GM10266 (cell line): ENCODE results near the gene GCH1.

ENCODE experiments used
- DNase-seq: peaks from one replicate; pipeline ENCODE4 v3.0.0; 2012; ENCODE audit errors: extremely low spot score
- TF ChIP-seq, protein P1 (sequence below): IDR thresholded peaks from 2 replicates; pipeline ENCODE4 v1.5.1; 2012; ENCODE audit warnings: mild to moderate bottlenecking, low read depth; ENCODE audit not compliant: control insufficient read depth, insufficient read depth; ENCODE audit errors: missing control alignments

GCH1 gene

DNA sequence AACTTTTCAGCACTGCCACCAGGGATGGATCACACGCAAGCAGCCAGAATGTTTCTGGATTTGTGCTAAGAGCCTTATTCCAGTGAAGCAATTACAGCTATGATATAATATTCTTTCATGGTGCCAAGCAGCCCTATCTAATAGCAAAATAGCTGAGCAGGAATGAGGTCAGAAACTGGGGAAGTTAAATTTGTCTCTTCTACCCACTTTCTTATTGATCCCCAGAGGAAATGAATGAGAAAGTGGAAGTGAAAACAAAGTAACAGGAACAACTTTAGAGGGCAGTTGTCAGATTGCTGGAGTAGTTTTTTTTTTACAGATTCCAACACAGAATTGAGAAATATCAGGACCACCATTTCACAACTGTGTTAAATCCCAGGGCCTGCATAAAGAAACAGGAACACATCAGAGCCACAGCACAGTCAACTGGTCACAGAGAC is 44.8 kb downstream of the GCH1 start:
- DNase-seq, result peak; percentile 43
- TF ChIP-seq, protein P1, sequence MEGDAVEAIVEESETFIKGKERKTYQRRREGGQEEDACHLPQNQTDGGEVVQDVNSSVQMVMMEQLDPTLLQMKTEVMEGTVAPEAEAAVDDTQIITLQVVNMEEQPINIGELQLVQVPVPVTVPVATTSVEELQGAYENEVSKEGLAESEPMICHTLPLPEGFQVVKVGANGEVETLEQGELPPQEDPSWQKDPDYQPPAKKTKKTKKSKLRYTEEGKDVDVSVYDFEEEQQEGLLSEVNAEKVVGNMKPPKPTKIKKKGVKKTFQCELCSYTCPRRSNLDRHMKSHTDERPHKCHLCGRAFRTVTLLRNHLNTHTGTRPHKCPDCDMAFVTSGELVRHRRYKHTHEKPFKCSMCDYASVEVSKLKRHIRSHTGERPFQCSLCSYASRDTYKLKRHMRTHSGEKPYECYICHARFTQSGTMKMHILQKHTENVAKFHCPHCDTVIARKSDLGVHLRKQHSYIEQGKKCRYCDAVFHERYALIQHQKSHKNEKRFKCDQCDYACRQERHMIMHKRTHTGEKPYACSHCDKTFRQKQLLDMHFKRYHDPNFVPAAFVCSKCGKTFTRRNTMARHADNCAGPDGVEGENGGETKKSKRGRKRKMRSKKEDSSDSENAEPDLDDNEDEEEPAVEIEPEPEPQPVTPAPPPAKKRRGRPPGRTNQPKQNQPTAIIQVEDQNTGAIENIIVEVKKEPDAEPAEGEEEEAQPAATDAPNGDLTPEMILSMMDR, result no peak

DNA sequence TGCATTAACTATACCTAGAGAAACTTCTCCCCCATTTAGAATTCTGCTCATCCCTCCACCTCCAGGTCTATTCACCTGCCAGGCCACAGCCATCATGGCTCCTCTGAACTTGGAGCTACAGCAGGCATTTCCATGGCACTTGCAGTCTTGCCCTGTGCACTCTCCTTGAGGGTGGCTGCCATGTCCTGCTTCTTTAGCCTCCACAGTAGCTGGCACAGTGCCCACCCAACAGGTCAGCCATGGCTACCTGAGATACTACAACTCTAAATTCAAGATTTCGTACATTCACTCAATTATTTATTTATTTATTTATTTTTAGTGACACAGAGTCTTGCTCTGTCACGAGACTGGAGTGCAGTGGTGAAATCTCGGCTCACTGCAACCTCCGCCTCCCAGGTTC is 46.5 kb downstream of the GCH1 start:
- no peak for DNase-seq
- TF ChIP-seq, protein P1, result no peak

DNA sequence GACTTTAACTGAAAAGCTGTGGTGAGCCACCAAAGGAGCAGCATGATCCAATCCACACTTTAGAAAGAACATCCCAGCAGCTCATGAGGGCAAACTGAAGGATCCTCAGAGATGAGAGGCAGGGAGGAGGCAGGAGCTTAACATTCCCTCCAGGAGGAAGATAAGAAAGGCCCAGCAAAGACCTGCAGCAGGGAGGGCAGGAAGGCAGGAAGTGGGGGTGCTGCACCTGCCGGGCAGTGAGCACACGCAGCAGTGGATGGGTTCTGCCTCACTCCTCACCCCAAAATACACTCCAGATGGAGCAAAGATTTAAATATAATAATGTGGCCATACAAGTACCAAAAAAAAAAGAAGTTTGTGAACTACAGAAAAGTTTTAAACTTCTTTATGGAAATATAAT is 48.4 kb downstream of the GCH1 start:
- no peak for DNase-seq
- TF ChIP-seq, protein P1, result no peak

DNA sequence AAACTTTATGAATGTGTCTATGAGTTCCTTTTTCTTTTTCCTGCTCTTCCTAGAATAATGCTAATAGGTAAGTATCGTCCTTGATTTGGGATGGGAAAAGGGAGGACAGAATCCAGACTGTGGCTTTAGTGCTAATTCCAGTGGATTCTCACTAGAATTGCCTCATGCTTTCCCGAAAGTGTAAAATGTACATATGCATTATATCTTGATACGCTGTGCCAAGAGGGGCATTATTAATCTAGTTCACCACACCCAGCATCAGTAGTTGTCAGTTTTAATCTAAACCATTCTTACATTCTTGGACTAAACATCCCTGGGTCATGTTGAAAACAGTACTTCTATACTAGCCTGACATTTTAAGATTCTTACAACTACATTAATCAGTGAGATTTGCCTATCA is 49.3 kb downstream of the GCH1 start:
- TF ChIP-seq, protein P1, result no peak
- DNase-seq, result no peak

DNA sequence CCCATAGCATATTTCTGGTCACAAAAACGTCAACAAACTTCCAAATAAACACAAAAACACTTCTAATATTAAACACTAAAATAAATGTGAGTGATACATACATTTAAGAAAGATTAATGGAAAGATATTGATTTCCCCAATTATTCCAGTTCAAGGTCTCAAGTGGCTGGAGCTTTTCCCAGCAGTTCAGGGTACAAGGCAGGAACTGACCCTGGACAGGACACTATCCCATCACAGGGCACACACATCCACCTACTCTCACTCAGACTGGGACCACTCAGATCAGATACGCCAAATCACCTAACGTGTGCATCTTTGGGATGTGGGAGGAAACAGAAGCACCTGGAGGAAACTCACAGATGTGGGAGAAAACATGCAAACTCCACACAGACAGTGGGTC is 50.4 kb downstream of the GCH1 start:
- TF ChIP-seq, protein P1, result no peak
- DNase-seq, result no peak

DNA sequence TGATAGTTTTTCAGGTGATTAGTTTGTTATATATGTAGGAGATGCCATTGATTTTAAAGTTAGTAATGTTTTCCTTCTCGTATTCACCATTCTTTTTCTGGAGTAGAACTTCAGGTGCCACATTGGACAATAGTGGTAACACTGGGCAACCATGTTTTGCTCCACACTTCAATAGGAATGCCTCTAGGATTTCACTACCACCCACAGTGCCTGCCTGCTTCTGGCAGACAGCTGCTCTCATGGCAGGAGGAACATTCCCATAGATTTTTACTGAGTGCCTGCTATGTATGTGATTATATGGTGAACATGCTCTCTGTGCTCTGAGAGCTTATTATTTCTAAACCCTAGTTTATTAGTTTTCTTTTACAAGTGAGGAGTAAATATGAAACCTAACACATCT is 53.7 kb downstream of the GCH1 start:
- no peak for DNase-seq
- TF ChIP-seq, protein P1, result no peak

DNA sequence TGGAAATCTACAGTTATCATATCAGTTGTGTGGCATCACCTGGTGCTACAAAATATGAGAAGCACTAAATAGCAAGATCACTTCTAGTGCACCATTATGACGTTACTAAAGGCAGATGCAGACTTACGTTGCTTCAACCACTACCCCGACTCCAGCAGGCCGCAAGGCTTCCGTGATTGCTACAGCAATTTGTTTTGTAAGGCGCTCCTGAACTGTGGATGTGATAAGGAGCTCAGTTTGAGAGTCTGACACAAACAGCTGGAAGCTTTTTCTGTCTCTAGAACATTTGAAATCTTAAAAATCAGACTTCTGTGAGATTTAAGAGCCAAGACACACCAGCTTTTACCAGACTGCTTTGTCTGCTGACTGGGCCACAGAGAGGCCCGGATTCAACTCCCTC is 57.0 kb downstream of the GCH1 start:
- TF ChIP-seq, protein P1, result no peak
- DNase-seq, result no peak

DNA sequence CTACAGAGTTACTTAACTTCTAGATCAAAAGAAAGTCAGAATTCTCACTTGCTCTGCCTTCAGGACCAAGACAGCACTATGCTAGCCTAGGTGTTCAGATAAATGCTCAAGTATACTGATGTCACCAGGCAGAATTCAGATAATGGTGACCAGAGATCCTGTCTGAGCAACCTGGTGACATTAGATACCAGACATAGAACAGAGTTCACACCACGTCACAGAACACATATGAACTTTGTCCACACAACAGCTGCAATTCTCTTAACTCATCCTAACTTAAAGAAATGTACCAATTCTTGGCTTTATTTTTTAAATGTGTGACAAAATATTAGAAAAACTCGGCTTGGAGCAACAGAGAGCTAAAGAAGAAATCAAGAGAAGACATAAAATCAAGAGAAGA is 58.1 kb downstream of the GCH1 start:
- TF ChIP-seq, protein P1, result no peak
- DNase-seq, result no peak
